8988T (cell line): ENCODE results near the gene PLPP2.
"Not testable (repeated sequence)": the region's sequence is repeated elsewhere in the genome, so short reads cannot be mapped to it uniquely, and the experiment has no call there.

Experiments used
- DNase-seq: peaks from one replicate; pipeline ENCODE4 v3.0.0; 2011

PLPP2 gene

DNA sequence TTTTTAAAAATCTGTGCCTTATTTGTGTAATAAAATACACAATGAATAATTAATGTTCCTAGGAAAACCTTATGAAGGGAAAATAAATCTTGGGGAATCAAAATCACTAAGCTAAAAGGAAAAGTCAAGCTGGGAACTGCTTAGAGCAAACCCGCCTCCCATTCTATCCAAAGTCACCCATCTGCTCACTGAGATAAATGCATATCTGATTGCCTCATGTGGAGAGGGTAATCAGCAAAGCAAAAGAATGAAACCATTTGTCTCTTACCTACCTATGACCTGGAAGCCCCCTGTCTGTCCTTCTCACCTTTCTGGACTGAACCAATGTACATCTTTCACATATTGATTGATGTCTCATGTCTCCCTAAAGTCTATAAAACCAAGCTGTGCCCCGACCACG, 34.4 kb downstream of the PLPP2 start:
- DNase-seq, result not testable (repeated sequence)

- DNase-seq, result not testable (repeated sequence)
Measured at GRCh38 chr19:252421-253186, 38.6 kb downstream of the PLPP2 start.

- DNase-seq, result no peak
Measured at GRCh38 chr19:246551-246950, 44.7 kb downstream of the PLPP2 start.

DNA sequence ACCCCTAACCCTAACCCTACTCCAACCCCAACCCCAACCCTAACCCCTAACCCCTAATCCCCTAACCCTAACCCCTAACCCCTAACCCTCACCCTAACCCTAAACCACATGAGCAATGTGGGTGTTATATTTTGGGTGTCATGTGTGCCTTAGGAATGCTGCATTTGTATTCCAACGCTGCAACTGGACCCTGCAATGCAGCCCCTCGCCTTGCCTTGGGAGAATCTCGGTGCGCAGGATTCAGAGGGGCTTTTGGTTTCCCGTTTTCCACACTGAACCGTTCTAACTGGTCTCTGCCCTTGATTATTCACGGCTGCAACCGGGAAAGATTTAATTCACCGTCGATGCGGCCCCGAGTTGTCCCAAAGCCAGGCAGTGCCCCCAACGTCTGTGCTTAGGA, 45.3 kb downstream of the PLPP2 start:
- DNase-seq, result not testable (repeated sequence)

DNA sequence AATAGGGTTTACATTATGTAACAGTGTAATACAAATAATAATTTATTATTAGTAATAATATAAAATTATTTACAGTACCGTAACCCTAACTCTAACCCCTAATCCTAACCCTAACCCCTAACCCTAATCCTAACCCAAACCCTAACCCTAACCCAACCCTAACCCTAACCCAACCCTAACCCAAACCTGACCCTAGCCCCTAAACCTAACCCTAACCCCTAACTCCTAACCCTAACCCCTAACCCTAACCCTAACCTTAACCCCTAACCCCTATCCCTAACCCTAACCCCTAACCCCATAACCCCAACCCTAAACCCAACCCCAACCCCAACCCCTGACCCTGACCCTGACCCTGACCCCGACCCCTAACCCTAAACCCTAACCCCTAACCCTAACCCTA, 45.7 kb downstream of the PLPP2 start:
- DNase-seq, result no peak
